K562 (cell line): ENCODE measurements around the gene SIGMAR1. TPM values are rescaled to one million over a fixed set of nuclear protein-coding genes. Genes with fewer than 3 reads are reported as not detected.
A peak's percentile ranks its signal among the peaks of the same experiment; 100 is the strongest.

ENCODE experiments used
- ATAC-seq: fragments of 200-7000 bp; cut with Tn5 transposase; 3 replicates; pipeline ENCODE4 v1.9.1; 2020; ENCODE audit warnings: moderate library complexity
- BruUV-seq: library from RNA; stranded (reverse); fragments of 400-500 nt; replicated peaks from 2 replicates; lab custom pipeline; 2021; lab: Mats Ljungman, UMichigan
- CTCF ChIA-PET: fragments of 300-600 bp; formaldehyde crosslinking; extraction: SDS; loops from one replicate; lab custom pipeline; 2021; ENCODE audit warnings: low intra/inter-chr PET ratio; lab: Yijun Ruan, JAX
- POLR2A ChIA-PET: fragments of 300-600, 350-650 bp; sonication (Branson Sonifier 250); formaldehyde crosslinking; extraction: SDS; loops from one replicate; lab custom pipeline; 2021; ENCODE audit warnings: antibody characterized with exemption, inconsistent platforms; lab: Yijun Ruan, JAX
- DNase-seq, 4 experiments: peaks; one replicate each; pipeline versions ENCODE4 v3.0.0 to v3.0.0-alpha.2; 2011 to 2018; ENCODE audit warnings: low spot score in 3 of 4, mixed read lengths in 3 of 4; ENCODE audit errors: extremely low read depth in 1 of 4
- FAIRE-seq: peaks from 2 replicates; lab custom pipeline; 2011; peaks lifted over from hg19 to GRCh38; lab: Jason Lieb, UNC
- H2AFZ ChIP-seq: 2 replicates; pipeline ENCODE4 v1.6.0; 2011; ENCODE audit warnings: low read depth, low read length, control low read depth, inconsistent platforms
- H3K27ac ChIP-seq: fragments of 200-600 bp; 3 replicates; pipeline ENCODE4 v1.8.0; 2011; ENCODE audit warnings: low read depth, mild to moderate bottlenecking, control low read depth, inconsistent platforms, low read length, moderate library complexity, mixed read lengths; ENCODE audit errors: extremely low read depth
- H3K27me3 ChIP-seq, 2 experiments: fragments of 300-600 bp in 1 of 2; 2 replicates in 1 of 2; 3 replicates in 1 of 2; pipeline versions ENCODE4 v1.6.0 to v1.8.0; 2011; ENCODE audit warnings: inconsistent platforms in 2 of 2, low read length in 2 of 2, mild to moderate bottlenecking in 1 of 2, mixed read lengths in 1 of 2, moderate library complexity in 1 of 2; ENCODE audit not compliant: control insufficient read depth in 2 of 2, insufficient read depth in 2 of 2
- H3K36me3 ChIP-seq: fragments of 300-600 bp; 3 replicates; pipeline ENCODE4 v1.8.0; 2011; ENCODE audit warnings: mild to moderate bottlenecking, low read length, inconsistent platforms; ENCODE audit not compliant: control insufficient read depth, insufficient read depth
- H3K4me1 ChIP-seq, 2 experiments: fragments of 200-600 bp in 1 of 2; replicated peaks in 1 of 2; 2 replicates in 1 of 2; 3 replicates in 1 of 2; pipeline versions ENCODE4 v1.5.1 to v1.8.0; 2011; ENCODE audit warnings: inconsistent platforms in 2 of 2, low read length in 2 of 2, mild to moderate bottlenecking in 1 of 2, mixed read lengths in 1 of 2, moderate library complexity in 1 of 2; ENCODE audit not compliant: control insufficient read depth in 2 of 2, insufficient read depth in 2 of 2
- H3K4me2 ChIP-seq: 2 replicates; pipeline ENCODE4 v1.6.1; 2011; ENCODE audit warnings: low read length, control low read depth, inconsistent platforms, mixed read lengths; ENCODE audit not compliant: insufficient read depth
- H3K4me3 ChIP-seq: fragments of 200-600 bp; sonication (generic), shearing (Covaris generic); 2 replicates; pipeline ENCODE4 v1.5.1; 2016; ENCODE audit warnings: control low read depth, inconsistent platforms
- H3K79me2 ChIP-seq: fragments of 200-600 bp; 3 replicates; pipeline ENCODE4 v1.8.0; 2011; ENCODE audit warnings: low read length, inconsistent platforms; ENCODE audit not compliant: control insufficient read depth, insufficient read depth
- H3K9ac ChIP-seq, 2 experiments: 2 replicates each; pipeline versions ENCODE4 v1.6.0 to v1.6.1; 2011; ENCODE audit warnings: low read depth in 2 of 2, low read length in 2 of 2, control low read depth in 1 of 2, inconsistent platforms in 1 of 2, mild to moderate bottlenecking in 1 of 2, mixed read lengths in 1 of 2; ENCODE audit not compliant: insufficient read depth in 1 of 2
- H3K9me1 ChIP-seq: one replicate; pipeline ENCODE4 v1.6.0; 2011; ENCODE audit warnings: inconsistent platforms, mild to moderate bottlenecking, low read length, moderate library complexity; ENCODE audit not compliant: control insufficient read depth, insufficient read depth
- H3K9me3 ChIP-seq: replicated peaks from 2 replicates; pipeline ENCODE4 v1.5.1; 2011; ENCODE audit warnings: low read depth, low read length, inconsistent platforms; ENCODE audit not compliant: control insufficient read depth, insufficient read depth
- H4K20me1 ChIP-seq: replicated peaks from 2 replicates; pipeline ENCODE4 v1.6.1; 2011; ENCODE audit warnings: low read length, inconsistent platforms, mixed read lengths; ENCODE audit not compliant: control insufficient read depth, insufficient read depth
- ATF7 ChIP-seq: fragments of 450-650 bp; IDR thresholded peaks from 2 replicates; pipeline ENCODE4 v1.7.1; 2014; ENCODE audit warnings: mild to moderate bottlenecking, moderate library complexity
- CHAMP1 ChIP-seq: fragments of 450-650 bp; IDR thresholded peaks from 2 replicates; pipeline ENCODE4 v1.6.1; 2016; ENCODE audit warnings: mild to moderate bottlenecking
- FIP1L1 ChIP-seq: fragments of 200-400 bp; formaldehyde crosslinking; IDR thresholded peaks from 2 replicates; pipeline ENCODE4 v1.6.1; 2018; ENCODE audit warnings: mild to moderate bottlenecking, low read depth, low read length; ENCODE audit not compliant: poor library complexity, severe bottlenecking
- GABPB1 ChIP-seq: sonication (generic); formaldehyde crosslinking; IDR thresholded peaks from 2 replicates; pipeline ENCODE4 v1.8.0; 2022; ENCODE audit warnings: mild to moderate bottlenecking, missing genetic modification reagents
- HEY1 ChIP-seq: fragments of 250-450 bp; sonication (Bioruptor Pico); IDR thresholded peaks from 2 replicates; pipeline ENCODE4 v1.5.0; 2020; ENCODE audit warnings: mild to moderate bottlenecking, moderate library complexity, borderline replicate concordance
- HNRNPLL ChIP-seq: fragments of 200-400 bp; formaldehyde crosslinking; IDR thresholded peaks from 2 replicates; pipeline ENCODE4 v1.6.1; 2017; ENCODE audit warnings: low read length, low read depth, mild to moderate bottlenecking; ENCODE audit not compliant: poor library complexity, severe bottlenecking
- MAX ChIP-seq: sonication (generic); formaldehyde crosslinking; IDR thresholded peaks from 2 replicates; pipeline ENCODE4 v1.9.0; 2022; ENCODE audit warnings: mild to moderate bottlenecking, missing genetic modification reagents
- MEIS2 ChIP-seq: fragments of 450-650 bp; IDR thresholded peaks from 2 replicates; pipeline ENCODE4 v1.6.1; 2014; ENCODE audit warnings: mild to moderate bottlenecking; ENCODE audit not compliant: partially characterized antibody
- NEUROD1 ChIP-seq: fragments of 150-350 bp; IDR thresholded peaks from 2 replicates; pipeline ENCODE4 v1.6.1; 2014; ENCODE audit warnings: borderline replicate concordance, low read length, low read depth; ENCODE audit not compliant: partially characterized antibody
- NUFIP1 ChIP-seq: fragments of 450-650 bp; IDR thresholded peaks from 2 replicates; pipeline ENCODE4 v1.6.1; 2018; ENCODE audit not compliant: partially characterized antibody
- PHF20 ChIP-seq: fragments of 450-650 bp; IDR thresholded peaks from 2 replicates; pipeline ENCODE4 v1.6.1; 2018; ENCODE audit not compliant: partially characterized antibody
- RBFOX2 ChIP-seq: fragments of 200-400 bp; formaldehyde crosslinking; IDR thresholded peaks from 2 replicates; pipeline ENCODE4 v1.6.1; 2017; ENCODE audit warnings: low read depth, mild to moderate bottlenecking, low read length, moderate library complexity
- RBM14 ChIP-seq: fragments of 200-400 bp; formaldehyde crosslinking; IDR thresholded peaks from 2 replicates; pipeline ENCODE4 v1.6.1; 2018; ENCODE audit warnings: low read depth, mild to moderate bottlenecking, low read length, moderate library complexity, borderline replicate concordance; ENCODE audit not compliant: insufficient read depth
- ZNF41 ChIP-seq: fragments of 250-450 bp; sonication (Bioruptor Pico); conservative IDR thresholded peaks from 2 replicates; pipeline ENCODE4 v1.4.0; 2020; ENCODE audit warnings: mild to moderate bottlenecking
- ZNF431 ChIP-seq: sonication (generic); formaldehyde crosslinking; IDR thresholded peaks from 2 replicates; pipeline ENCODE4 v1.8.0; 2022; ENCODE audit warnings: mild to moderate bottlenecking, missing genetic modification reagents
- ZNF707 ChIP-seq: fragments of 250-450 bp; sonication (Bioruptor Pico); conservative IDR thresholded peaks from 2 replicates; pipeline ENCODE4 v1.8.0; 2022; ENCODE audit warnings: inconsistent platforms, mild to moderate bottlenecking, moderate library complexity
- ZNF830 ChIP-seq: fragments of 250-450 bp; sonication (Bioruptor Pico); IDR thresholded peaks from 2 replicates; pipeline ENCODE4 v1.5.0; 2021; ENCODE audit warnings: mild to moderate bottlenecking
- WGBS: fragments of 100-300 bp; shearing (Covaris generic); methylation state at CpG from one replicate; pipeline ENCODE4 v1.1.6; 2016; ENCODE audit warnings: low coverage, mixed read lengths; ENCODE audit not compliant: insufficient coverage; ENCODE audit errors: missing lambda C conversion rate; 5-methylcytosine and 5-hydroxymethylcytosine counted together
- in situ Hi-C: fragments of 300-500 bp; cut with MboI; formaldehyde crosslinking; loops from 4 replicates; pipeline ENCODE4 v1.15.0; 2018; ENCODE audit warnings: inconsistent platforms, mixed read lengths
- intact Hi-C: fragments of 100-400 bp; cut with micrococcal nuclease; formaldehyde crosslinking; loops from 2 replicates; pipeline ENCODE4 v1.14.2; 2022
- polyA plus RNA-seq, 8 experiments: library from polyadenylated mRNA; depleted of rRNA in 4 of 8; stranded (reverse) in 5 of 8; unstranded in 3 of 8; fragments of >200 nt; fragmentation: Nextera tagmentation in 2 of 8; fragmentation: Illumina TruSeq in 1 of 8; extraction: Ambion mirVana in 2 of 8; extraction: Trizol in 1 of 8; gene quantifications; 2 replicates each; pipeline versions ENCODE4 v1.2.1 to v1.2.3, GENCODE V29; 2011 to 2014; ENCODE audit warnings: inconsistent platforms in 1 of 8, missing spikeins in 1 of 8
- total RNA-seq, 7 experiments: library from RNA; depleted of rRNA in 6 of 7; stranded (reverse); fragments of >200 nt in 6 of 7; fragmentation: Illumina TruSeq in 2 of 7; extraction: Trizol in 2 of 7; gene quantifications; 2 replicates each; pipeline versions ENCODE4 v1.2.1 to v1.2.3, GENCODE V29; 2011 to 2021; ENCODE audit warnings: low replicate concordance in 1 of 7

Gene SIGMAR1
- total and polyA plus RNA-seq, 9 of the 15 experiments (the other 6 are each of a cell fraction or from before 2014, with no cell fraction given), result 6.9 to 80.0 (median 35.2) TPM

- TF ChIP-seq ATF7 (no peak), CHAMP1 (no peak)
Measured at GRCh38 chr9:34611251-34611810, 26.3 kb downstream of the SIGMAR1 start (continued).

- WGBS, result 86% methylated on average over 13 of the region's 20 CpGs
- Histone ChIP-seq H3K36me3 (peaks cover 12% of the 10 kb centered on the region; the same call in 1 of the 3 replicates), H3K9ac (peak overlapping the region; percentile 89 to 92), H3K79me2 (peaks cover 17% of the 10 kb centered on the region), H3K27ac (no peak overlapping the region), H4K20me1 (no peaks in the 10 kb centered on the region; the same call in 1 of the 2 replicates), H3K27me3 (no peaks in the 10 kb centered on the region), H3K4me2 (peak overlapping the region; percentile 93), H3K9me3 (no peaks in the 10 kb centered on the region), H3K9me1 (no peaks in the 10 kb centered on the region), H3K4me3 (peak overlapping the region; percentile 60; the same call in 1 of the 2 replicates), H2AFZ (no peak overlapping the region), H3K4me1 (peaks cover 10 to 19% of the 10 kb centered on the region in 2 experiments; a peak in 4 of 5 replicates)
- in situ Hi-C loops (no loop called here), intact Hi-C loops (loop anchor here (10.0 kb wide), 1 partner anchor 94 kb away; no protein-coding TSS in a partner anchor)
- DNase-seq (peak in 1 of 4 experiments; percentile 22), ATAC-seq (no peak), FAIRE-seq (no peak)
- CTCF ChIA-PET, result no interaction called here
- POLR2A ChIA-PET, result interaction anchor here (1.3 kb wide), 1 partner anchor 10 kb away, joined by 4 read pairs; the partner anchor contains the start of gene DCTN3
- BruUV-seq, result no TSS peak
- no peak for TF ChIP-seq RBM14
- no peak for TF ChIP-seq HNRNPLL
- peak; percentile 57; the same call in 1 of the 2 replicates for TF ChIP-seq RBFOX2
- TF ChIP-seq ZNF707 (CRISPR knock-in tag), result no peak
- 0 out of 2 replicates have a peak, but pooled peaks have one; percentile 19 for TF ChIP-seq MAX (CRISPR knock-in tag)
- peak; percentile 26 for TF ChIP-seq MEIS2
- no peak for TF ChIP-seq HEY1 (CRISPR knock-in tag)
- TF ChIP-seq NUFIP1, result no peak
- TF ChIP-seq ZNF431 (CRISPR knock-in tag), result no peak
- no peak for TF ChIP-seq ZNF41 (CRISPR knock-in tag)
- no peak for TF ChIP-seq ZNF830 (CRISPR knock-in tag)
- no peak for TF ChIP-seq FIP1L1
- TF ChIP-seq PHF20, result no peak
- TF ChIP-seq NEUROD1, result no peak
- TF ChIP-seq GABPB1 (CRISPR knock-in tag), result 0 out of 2 replicates have a peak, but pooled peaks have one; percentile 17
Measured at GRCh38 chr9:34610434-34611206, 27.0 kb downstream of the SIGMAR1 start.
